ENCODE measurements around the gene IP6K1.

DNA sequence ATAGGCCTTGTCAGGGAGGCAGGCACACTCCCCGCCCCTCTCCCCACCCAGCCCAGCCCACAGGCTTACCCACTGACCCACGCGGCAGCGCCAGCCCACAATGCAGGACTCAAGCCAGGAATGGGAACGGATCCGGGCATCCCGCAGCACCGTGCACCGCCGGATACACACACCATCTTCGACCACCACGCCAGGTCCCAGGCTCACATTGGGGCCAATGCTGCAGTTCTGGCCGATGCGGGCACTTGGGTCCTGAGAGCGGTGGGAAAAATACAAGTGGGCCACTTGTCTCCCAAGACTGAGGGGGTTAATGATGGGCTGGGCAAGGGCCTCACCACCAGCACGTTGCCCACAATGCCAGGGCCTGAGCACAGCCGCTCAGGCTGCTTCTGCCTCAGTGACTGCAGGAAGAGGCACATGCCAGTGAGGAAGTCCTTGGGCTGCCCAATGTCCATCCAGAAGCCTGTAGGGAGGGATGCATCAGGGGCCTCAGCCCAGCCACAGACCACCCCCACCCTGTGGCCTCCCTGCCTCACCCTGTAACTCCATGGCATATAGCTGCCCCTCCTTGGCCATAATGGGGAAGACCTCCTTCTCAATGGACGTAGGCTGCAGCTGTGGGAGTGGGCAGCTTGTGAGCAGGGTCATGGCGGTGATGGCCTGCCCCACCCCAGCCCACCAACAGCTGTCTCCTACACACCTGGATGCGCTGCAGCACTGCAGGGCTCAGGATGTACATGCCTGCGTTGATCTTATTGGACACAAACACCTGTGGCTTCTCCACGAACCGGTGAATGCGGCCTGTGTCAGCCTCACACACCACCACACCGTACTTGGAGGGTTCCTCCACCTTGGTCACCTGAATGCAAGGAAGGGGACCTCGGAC is 64.2 kb downstream of the IP6K1 start:
- no peak for TF ChIP-seq POLR2A (IDR thresholded peaks at IDR 0.05)
- TF ChIP-seq, protein P1, sequence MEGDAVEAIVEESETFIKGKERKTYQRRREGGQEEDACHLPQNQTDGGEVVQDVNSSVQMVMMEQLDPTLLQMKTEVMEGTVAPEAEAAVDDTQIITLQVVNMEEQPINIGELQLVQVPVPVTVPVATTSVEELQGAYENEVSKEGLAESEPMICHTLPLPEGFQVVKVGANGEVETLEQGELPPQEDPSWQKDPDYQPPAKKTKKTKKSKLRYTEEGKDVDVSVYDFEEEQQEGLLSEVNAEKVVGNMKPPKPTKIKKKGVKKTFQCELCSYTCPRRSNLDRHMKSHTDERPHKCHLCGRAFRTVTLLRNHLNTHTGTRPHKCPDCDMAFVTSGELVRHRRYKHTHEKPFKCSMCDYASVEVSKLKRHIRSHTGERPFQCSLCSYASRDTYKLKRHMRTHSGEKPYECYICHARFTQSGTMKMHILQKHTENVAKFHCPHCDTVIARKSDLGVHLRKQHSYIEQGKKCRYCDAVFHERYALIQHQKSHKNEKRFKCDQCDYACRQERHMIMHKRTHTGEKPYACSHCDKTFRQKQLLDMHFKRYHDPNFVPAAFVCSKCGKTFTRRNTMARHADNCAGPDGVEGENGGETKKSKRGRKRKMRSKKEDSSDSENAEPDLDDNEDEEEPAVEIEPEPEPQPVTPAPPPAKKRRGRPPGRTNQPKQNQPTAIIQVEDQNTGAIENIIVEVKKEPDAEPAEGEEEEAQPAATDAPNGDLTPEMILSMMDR (IDR thresholded peaks at IDR 0.05): no peak
